K562 (cell line): ENCODE measurements around the gene ARMC7. TPM values are rescaled to one million over a fixed set of nuclear protein-coding genes. Genes with fewer than 3 reads are reported as not detected.

ENCODE experiments used
- BRD4 ChIP-seq: fragments of 200-600 bp; sonication (generic); IDR thresholded peaks from 2 replicates; pipeline ENCODE4 v1.6.1; 2017; ENCODE audit warnings: inconsistent platforms
- CBX1 ChIP-seq: sonication (generic); IDR thresholded peaks from 2 replicates; pipeline ENCODE4 v1.6.1; 2016; ENCODE audit warnings: antibody characterized with exemption, low read depth, mild to moderate bottlenecking
- CCAR2 ChIP-seq: fragments of 200-400 bp; formaldehyde crosslinking; IDR thresholded peaks from 2 replicates; pipeline ENCODE4 v1.6.1; 2017; ENCODE audit warnings: mild to moderate bottlenecking, low read depth, low read length
- CEBPG ChIP-seq, 3 experiments: fragments of 200-800 bp in 1 of 3; sonication (Bioruptor generic) in 1 of 3; sonication (generic) in 1 of 3; formaldehyde crosslinking in 1 of 3; IDR thresholded peaks in 2 of 3; conservative IDR thresholded peaks in 1 of 3; 2 replicates each; pipeline versions ENCODE4 v1.6.1 to v1.8.0; 2016 to 2022; ENCODE audit warnings: missing compliant biosample characterization in 2 of 3, missing genetic modification characterization in 2 of 3, mild to moderate bottlenecking in 1 of 3, missing genetic modification reagents in 1 of 3
- CXXC5 ChIP-seq: fragments of 250-450 bp; sonication (Bioruptor Pico); IDR thresholded peaks from 2 replicates; pipeline ENCODE4 v1.8.0; 2022; ENCODE audit warnings: inconsistent platforms, mild to moderate bottlenecking, moderate library complexity
- DPF2 ChIP-seq: fragments of 450-650 bp; IDR thresholded peaks from 2 replicates; pipeline ENCODE4 v1.6.1; 2016
- ELF2 ChIP-seq: fragments of 250-450 bp; sonication (Bioruptor Pico); IDR thresholded peaks from 2 replicates; pipeline ENCODE4 v1.5.0; 2021; ENCODE audit warnings: mild to moderate bottlenecking
- KAT7 ChIP-seq: sonication (generic); formaldehyde crosslinking; IDR thresholded peaks from 2 replicates; pipeline ENCODE4 v1.8.0; 2022; ENCODE audit warnings: missing genetic modification reagents, mild to moderate bottlenecking, borderline replicate concordance
- KLF10 ChIP-seq: fragments of 250-450 bp; sonication (Bioruptor Pico); IDR thresholded peaks from 2 replicates; pipeline ENCODE4 v1.6.1; 2021; ENCODE audit warnings: matching md5 sums
- MYC ChIP-seq, 2 experiments: fragments of 250-450 bp in 1 of 2; sonication (Bioruptor Pico) in 1 of 2; IDR thresholded peaks; 2 replicates each; pipeline versions ENCODE4 v1.5.1 to v1.6.1; 2012 to 2021; ENCODE audit warnings: low read depth in 2 of 2, borderline replicate concordance in 1 of 2, improper control_type of control experiment in 1 of 2, low read length in 1 of 2, mild to moderate bottlenecking in 1 of 2, moderate library complexity in 1 of 2
- NCOA2 ChIP-seq, 2 experiments: fragments of 450-650 bp; IDR thresholded peaks; 2 replicates each; pipeline ENCODE4 v1.6.1; 2018; ENCODE audit warnings: mild to moderate bottlenecking in 2 of 2, moderate library complexity in 1 of 2; ENCODE audit not compliant: partially characterized antibody in 2 of 2
- NCOA6 ChIP-seq: fragments of 450-650 bp; IDR thresholded peaks from 2 replicates; pipeline ENCODE4 v1.6.1; 2017; ENCODE audit warnings: mild to moderate bottlenecking
- NELFE ChIP-seq: IDR thresholded peaks from 2 replicates; pipeline ENCODE4 v1.6.1; 2011; ENCODE audit warnings: mild to moderate bottlenecking; ENCODE audit not compliant: insufficient read depth, insufficient read length
- NFE2 ChIP-seq: IDR thresholded peaks from 2 replicates; pipeline ENCODE4 v1.6.1; 2014; ENCODE audit warnings: antibody characterized with exemption, low read depth
- POLR3A ChIP-seq: IDR thresholded peaks from 2 replicates; pipeline ENCODE4 v1.6.1; 2011; ENCODE audit warnings: borderline replicate concordance, mild to moderate bottlenecking, moderate library complexity; ENCODE audit not compliant: insufficient read length, insufficient read depth; ENCODE audit errors: extremely low read depth
- PPARD ChIP-seq: fragments of 250-450 bp; sonication (Bioruptor Pico); IDR thresholded peaks from 2 replicates; pipeline ENCODE4 v1.8.0; 2022; ENCODE audit warnings: inconsistent platforms, mild to moderate bottlenecking, moderate library complexity
- PREB ChIP-seq: sonication (generic); formaldehyde crosslinking; IDR thresholded peaks from 2 replicates; pipeline ENCODE4 v1.8.1; 2023; ENCODE audit warnings: mild to moderate bottlenecking, missing genetic modification reagents
- TCF7L2 ChIP-seq: fragments of 150-350 bp; IDR thresholded peaks from 2 replicates; pipeline ENCODE4 v1.6.1; 2016; ENCODE audit warnings: low read depth, mild to moderate bottlenecking, low read length, moderate library complexity
- TOE1 ChIP-seq, 2 experiments: fragments of 450-650 bp in 1 of 2; sonication (generic) in 1 of 2; formaldehyde crosslinking in 1 of 2; IDR thresholded peaks; 2 replicates each; pipeline versions ENCODE4 v1.7.1 to v1.8.0; 2016 to 2022; ENCODE audit warnings: borderline replicate concordance in 2 of 2, mild to moderate bottlenecking in 2 of 2, antibody characterized with exemption in 1 of 2, inconsistent platforms in 1 of 2, low read depth in 1 of 2, missing genetic modification reagents in 1 of 2, moderate library complexity in 1 of 2
- ZKSCAN1 ChIP-seq: fragments of 150-350 bp; IDR thresholded peaks from 2 replicates; pipeline ENCODE4 v1.6.1; 2016; ENCODE audit warnings: low read depth, low read length
- ZNF174 ChIP-seq: fragments of 250-450 bp; sonication (Bioruptor Pico); IDR thresholded peaks from 2 replicates; pipeline ENCODE4 v1.4.0; 2020; ENCODE audit warnings: mild to moderate bottlenecking
- ZNF23 ChIP-seq: fragments of 250-450 bp; sonication (Bioruptor Pico); IDR thresholded peaks from 2 replicates; pipeline ENCODE4 v1.4.0; 2020; ENCODE audit warnings: mild to moderate bottlenecking
- ZNF347 ChIP-seq: fragments of 450-650 bp; formaldehyde crosslinking; IDR thresholded peaks from 2 replicates; pipeline ENCODE4 v1.4.0; 2020; ENCODE audit warnings: low read depth, mild to moderate bottlenecking, moderate library complexity
- ZNF507 ChIP-seq: conservative IDR thresholded peaks from 2 replicates; pipeline ENCODE4 v1.6.1; 2017; ENCODE audit warnings: missing genetic modification characterization, missing compliant biosample characterization
- polyA plus RNA-seq, 8 experiments: library from polyadenylated mRNA; depleted of rRNA in 4 of 8; stranded (reverse) in 5 of 8; unstranded in 3 of 8; fragments of >200 nt; fragmentation: Nextera tagmentation in 2 of 8; fragmentation: Illumina TruSeq in 1 of 8; extraction: Ambion mirVana in 2 of 8; extraction: Trizol in 1 of 8; gene quantifications; 2 replicates each; pipeline versions ENCODE4 v1.2.1 to v1.2.3, GENCODE V29; 2011 to 2014; ENCODE audit warnings: inconsistent platforms in 1 of 8, missing spikeins in 1 of 8
- total RNA-seq, 7 experiments: library from RNA; depleted of rRNA in 6 of 7; stranded (reverse); fragments of >200 nt in 6 of 7; fragmentation: Illumina TruSeq in 2 of 7; extraction: Trizol in 2 of 7; gene quantifications; 2 replicates each; pipeline versions ENCODE4 v1.2.1 to v1.2.3, GENCODE V29; 2011 to 2021; ENCODE audit warnings: low replicate concordance in 1 of 7
- TF ChIP-seq, protein P1 (sequence below), 2 experiments: IDR thresholded peaks; 2 replicates each; pipeline ENCODE4 v1.6.1; 2012; ENCODE audit warnings: improper control_type of control experiment in 2 of 2, low read depth in 2 of 2, low read length in 2 of 2, borderline replicate concordance in 1 of 2

Gene ARMC7
- total and polyA plus RNA-seq, 9 of the 15 experiments (the other 6 are each of a cell fraction or from before 2014, with no cell fraction given): 1.4 to 15.2 (median 5.9) TPM

DNA sequence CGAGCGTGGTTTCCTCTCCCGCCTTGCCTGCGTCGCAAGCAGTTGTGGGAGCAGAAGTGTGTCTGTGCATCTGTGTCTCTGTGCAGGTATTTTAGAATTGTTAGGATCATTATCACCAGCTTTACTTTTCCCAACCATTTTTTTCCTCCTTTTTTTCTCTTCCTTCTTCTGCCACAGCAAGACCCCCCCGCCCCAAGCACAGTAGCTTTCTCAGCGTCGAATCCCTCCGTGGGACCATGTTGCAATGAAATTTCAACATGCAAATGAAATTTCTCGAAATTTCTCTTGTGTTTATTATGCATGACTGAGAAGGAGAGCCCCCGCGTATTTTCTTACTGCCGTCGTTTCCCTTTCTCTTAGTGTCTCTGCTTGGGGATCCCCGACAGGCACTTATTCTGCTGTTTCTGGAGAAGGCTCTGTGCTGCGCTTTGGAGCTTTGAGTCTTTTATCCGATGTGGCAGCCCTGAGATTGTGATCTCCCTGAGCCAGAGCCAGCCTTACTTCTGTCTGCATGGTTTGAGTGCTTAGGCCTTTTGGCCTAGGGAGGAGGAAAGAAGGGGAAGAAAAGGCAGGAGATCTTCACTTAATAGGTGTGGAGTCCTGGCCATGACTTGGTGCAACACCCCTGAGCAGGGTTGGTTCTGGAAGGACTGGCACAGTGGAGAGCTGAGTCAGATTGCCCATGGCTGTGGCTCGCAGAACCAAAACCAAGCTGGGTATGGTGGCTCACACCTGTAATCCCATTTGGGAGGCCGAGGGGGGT is 5.0 kb downstream of the ARMC7 start (continued):
- TF ChIP-seq PREB (no peak), CCAR2 (no peak), TOE1 (IDR thresholded peaks at IDR 0.05; ENCODE audit: borderline replicate concordance) (no peak), TOE1 (CRISPR knock-in tag; IDR thresholded peaks at IDR 0.05; ENCODE audit: borderline replicate concordance, low read depth) (no peak), NFE2 (no peak), CEBPG (CRISPR knock-in tag; IDR thresholded peaks at IDR 0.05) (0 out of 2 replicates have a peak, but pooled peaks have one; percentile 33), CEBPG (tag; conservative IDR thresholded peaks at IDR 0.05 in 1 of 2, IDR thresholded peaks at IDR 0.05 in 1 of 2) (no peak), PPARD (CRISPR knock-in tag) (no peak), ELF2 (CRISPR knock-in tag) (no peak), NELFE (no peak), KLF10 (CRISPR knock-in tag) (no peak), NCOA2 (IDR thresholded peaks at IDR 0.05; ENCODE audit: partially characterized antibody in 2 of 2) (no peak), TCF7L2 (no peak), CXXC5 (CRISPR knock-in tag) (no peak), POLR3A (no peak), DPF2 (no peak), ZNF174 (no peak), MYC (IDR thresholded peaks at IDR 0.05; ENCODE audit: low read depth, low read length) (no peak), MYC (CRISPR knock-in tag; IDR thresholded peaks at IDR 0.05; ENCODE audit: borderline replicate concordance, low read depth) (no peak), KAT7 (CRISPR knock-in tag) (0 out of 2 replicates have a peak, but pooled peaks have one; percentile 69), BRD4 (no peak), ZNF23 (no peak), ZNF347 (no peak), NCOA6 (no peak), CBX1 (no peak), ZNF507 (tag) (no peak), ZKSCAN1 (no peak)
- TF ChIP-seq, protein P1, sequence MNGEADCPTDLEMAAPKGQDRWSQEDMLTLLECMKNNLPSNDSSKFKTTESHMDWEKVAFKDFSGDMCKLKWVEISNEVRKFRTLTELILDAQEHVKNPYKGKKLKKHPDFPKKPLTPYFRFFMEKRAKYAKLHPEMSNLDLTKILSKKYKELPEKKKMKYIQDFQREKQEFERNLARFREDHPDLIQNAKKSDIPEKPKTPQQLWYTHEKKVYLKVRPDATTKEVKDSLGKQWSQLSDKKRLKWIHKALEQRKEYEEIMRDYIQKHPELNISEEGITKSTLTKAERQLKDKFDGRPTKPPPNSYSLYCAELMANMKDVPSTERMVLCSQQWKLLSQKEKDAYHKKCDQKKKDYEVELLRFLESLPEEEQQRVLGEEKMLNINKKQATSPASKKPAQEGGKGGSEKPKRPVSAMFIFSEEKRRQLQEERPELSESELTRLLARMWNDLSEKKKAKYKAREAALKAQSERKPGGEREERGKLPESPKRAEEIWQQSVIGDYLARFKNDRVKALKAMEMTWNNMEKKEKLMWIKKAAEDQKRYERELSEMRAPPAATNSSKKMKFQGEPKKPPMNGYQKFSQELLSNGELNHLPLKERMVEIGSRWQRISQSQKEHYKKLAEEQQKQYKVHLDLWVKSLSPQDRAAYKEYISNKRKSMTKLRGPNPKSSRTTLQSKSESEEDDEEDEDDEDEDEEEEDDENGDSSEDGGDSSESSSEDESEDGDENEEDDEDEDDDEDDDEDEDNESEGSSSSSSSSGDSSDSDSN (IDR thresholded peaks at IDR 0.05; ENCODE audit: borderline replicate concordance in 1 of 2, low read depth in 2 of 2, low read length in 2 of 2): 0 out of 4 replicates have a peak, but pooled peaks of 1 of the 2 experiments have one; percentile 6
